Sigmoid colon (tissue), 7 donors: ENCODE results near the gene UNC79. TPM values are rescaled to one million over a fixed set of nuclear protein-coding genes. Genes with fewer than 3 reads are reported as not detected.

Experiments
- DNase-seq: peaks from one replicate; pipeline ENCODE4 v3.0.0-alpha.2; 2019
- H3K27ac ChIP-seq, 4 donors: fragments of 200-600 bp; sonication (generic); one replicate each; pipeline ENCODE4 v1.5.1; 2016 to 2019; ENCODE audit warnings: mild to moderate bottlenecking in 1 of 4
- H3K27me3 ChIP-seq, 3 donors: fragments of 200-600 bp; sonication (generic); one replicate each; pipeline ENCODE4 v1.5.1; 2019; ENCODE audit warnings: mild to moderate bottlenecking in 1 of 3
- H3K36me3 ChIP-seq, 4 donors: fragments of 200-600 bp; sonication (generic); one replicate each; pipeline ENCODE4 v1.5.1; 2016 to 2019
- H3K4me1 ChIP-seq, 4 donors: fragments of 200-600 bp; sonication (generic); one replicate each; pipeline ENCODE4 v1.5.1; 2017 to 2019
- H3K4me3 ChIP-seq, 4 donors: fragments of 200-600 bp; sonication (generic); one replicate each; pipeline ENCODE4 v1.5.1; 2017 to 2019; ENCODE audit warnings: mild to moderate bottlenecking in 2 of 4, moderate library complexity in 1 of 4
- H3K9me3 ChIP-seq, 4 donors: fragments of 200-600 bp in 3 of 4; sonication (generic) in 3 of 4; one replicate each; pipeline versions ENCODE4 v1.5.1 to v1.6.1; 2013 to 2019
- CTCF ChIP-seq, 4 experiments: fragments of 450-650 bp in 3 of 4; fragments of 200-600 bp in 1 of 4; IDR thresholded peaks; one replicate each; pipeline ENCODE4 v1.5.1; 2016 to 2019; ENCODE audit warnings: antibody characterized with exemption in 4 of 4, mild to moderate bottlenecking in 3 of 4, moderate library complexity in 2 of 4
- EP300 ChIP-seq, 4 donors: sonication (generic); formaldehyde crosslinking; IDR thresholded peaks; one replicate each; pipeline ENCODE4 v1.6.1; 2017; ENCODE audit warnings: antibody characterized with exemption in 4 of 4
- POLR2A ChIP-seq, 2 donors: fragments of 450-650 bp; IDR thresholded peaks; one replicate each; pipeline ENCODE4 v1.6.1; 2016; ENCODE audit warnings: antibody characterized with exemption in 2 of 2, mild to moderate bottlenecking in 2 of 2, moderate library complexity in 2 of 2
- POLR2AphosphoS5 ChIP-seq, 4 donors: sonication (generic); formaldehyde crosslinking; IDR thresholded peaks; one replicate each; pipeline ENCODE4 v1.6.1; 2017; ENCODE audit warnings: antibody characterized with exemption in 4 of 4
- WGBS, 2 donors: extraction: QIAGEN DNeasy Blood & Tissue Kit; methylation state at CpG; one replicate each; pipeline ENCODE4 v1.1.7; 2013; 5-methylcytosine and 5-hydroxymethylcytosine counted together
- intact Hi-C: fragments of 100-400 bp; cut with DNase I; formaldehyde crosslinking; loops from one replicate; pipeline ENCODE4 v1.15.1; 2023
- polyA plus RNA-seq, 3 donors: library from polyadenylated mRNA; stranded (reverse); fragments of 200-250 nt; gene quantifications; one replicate each; pipeline ENCODE4 v1.2.3, GENCODE V29; 2013
- total RNA-seq, 4 donors: library from RNA; depleted of rRNA; stranded (reverse); fragments of >200 nt; gene quantifications; one replicate each; pipeline ENCODE4 v1.1.0, GENCODE V29; 2016
- donor health status: healthy with polysubstance abuse.
- donor health status: Bipolar disorder and iron deficiency.
- donor health status: healthy.

UNC79 gene
- total and polyA plus RNA-seq, 7 donors = 0.15 to 1.4 (median 0.81) TPM; not detected in 2

GRCh38 chr14:93725993-93726392, 295.3 kb downstream of the UNC79 start:
- intact Hi-C loops = no loop called here
- no peaks in the 10 kb centered on the region for H3K4me1 ChIP-seq
- H3K27ac ChIP-seq = no peak overlapping the region
- WGBS, 2 donors = 91 to 94% methylated on average over 9 of the region's 9 CpGs
- no peak for TF ChIP-seq CTCF (IDR thresholded peaks at IDR 0.05)
- no peak for TF ChIP-seq EP300 (IDR thresholded peaks at IDR 0.05)
- no peak for TF ChIP-seq POLR2AphosphoS5 (IDR thresholded peaks at IDR 0.05)
- TF ChIP-seq POLR2A (IDR thresholded peaks at IDR 0.05) = no peak
- H3K4me3 ChIP-seq = no peak overlapping the region
- H3K27me3 ChIP-seq = no peaks in the 10 kb centered on the region
- H3K36me3 ChIP-seq = peaks cover 0 to 20% (median 0%) of the 10 kb centered on the region in 4 donors
- no peaks in the 10 kb centered on the region for H3K9me3 ChIP-seq
- no peak for DNase-seq

DNA sequence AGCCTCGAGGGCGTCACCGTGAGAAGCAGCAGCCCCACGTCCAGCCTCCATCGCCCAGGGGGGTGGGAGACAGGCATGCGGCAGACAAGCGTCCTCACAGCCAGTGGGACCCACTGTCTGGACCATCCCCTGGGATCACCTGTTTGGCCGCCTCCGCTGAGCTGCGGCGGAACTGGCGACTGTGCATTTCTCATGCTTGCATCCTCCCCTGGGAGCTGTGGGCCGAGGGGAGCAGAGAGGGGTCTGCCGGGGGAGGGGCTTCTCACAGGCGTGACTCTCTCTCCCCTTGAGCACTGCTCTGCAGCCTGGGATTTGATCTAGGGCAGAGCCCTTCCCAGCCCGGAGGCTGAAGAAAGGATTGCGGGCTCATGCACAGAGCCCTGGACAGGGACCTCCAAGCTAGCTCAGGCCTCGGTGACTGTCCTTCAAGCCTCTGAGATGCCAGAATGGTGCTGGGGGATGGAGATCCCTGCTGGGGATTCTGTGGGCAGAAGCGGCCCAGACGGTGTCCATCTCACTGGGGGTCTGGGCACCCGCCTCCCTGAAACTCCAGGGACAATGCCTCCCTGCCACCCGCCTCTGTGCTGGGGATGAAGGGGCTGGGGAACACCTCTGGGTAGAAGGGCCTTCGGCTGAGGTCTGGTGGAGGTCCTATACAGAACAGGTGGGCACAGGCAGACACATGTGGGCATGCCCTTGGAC, 296.5 kb downstream of the UNC79 start:
- 80 to 85% methylated on average over 23 of the region's 23 CpGs for WGBS, 2 donors
- no peak overlapping the region for H3K27ac ChIP-seq
- H3K9me3 ChIP-seq = no peaks in the 10 kb centered on the region
- no peak overlapping the region for H3K4me3 ChIP-seq
- no peak for TF ChIP-seq CTCF (IDR thresholded peaks at IDR 0.05)
- no peak for TF ChIP-seq EP300 (IDR thresholded peaks at IDR 0.05)
- TF ChIP-seq POLR2A (IDR thresholded peaks at IDR 0.05) = no peak
- no peak for TF ChIP-seq POLR2AphosphoS5 (IDR thresholded peaks at IDR 0.05)
- H3K4me1 ChIP-seq = no peaks in the 10 kb centered on the region
- no peak for DNase-seq
- intact Hi-C loops = no loop called here
- H3K27me3 ChIP-seq = no peaks in the 10 kb centered on the region
- peaks cover 0 to 17% (median 0%) of the 10 kb centered on the region in 4 donors for H3K36me3 ChIP-seq

- H3K4me1 ChIP-seq = no peaks in the 10 kb centered on the region
- intact Hi-C loops = no loop called here
- TF ChIP-seq POLR2A (IDR thresholded peaks at IDR 0.05) = no peak
- TF ChIP-seq POLR2AphosphoS5 (IDR thresholded peaks at IDR 0.05) = no peak
- no peak for TF ChIP-seq CTCF (IDR thresholded peaks at IDR 0.05)
- no peak for TF ChIP-seq EP300 (IDR thresholded peaks at IDR 0.05)
- H3K4me3 ChIP-seq = no peak overlapping the region
- no peaks in the 10 kb centered on the region for H3K27me3 ChIP-seq
- DNase-seq = no peak
- H3K36me3 ChIP-seq = peaks cover 0 to 24% (median 0%) of the 10 kb centered on the region in 4 donors
- WGBS, 2 donors = 86 to 91% methylated on average over 19 of the region's 19 CpGs
- no peak overlapping the region for H3K27ac ChIP-seq
- no peaks in the 10 kb centered on the region for H3K9me3 ChIP-seq
Observed at GRCh38 chr14:93727917-93728650, 297.3 kb downstream of the UNC79 start.

DNA sequence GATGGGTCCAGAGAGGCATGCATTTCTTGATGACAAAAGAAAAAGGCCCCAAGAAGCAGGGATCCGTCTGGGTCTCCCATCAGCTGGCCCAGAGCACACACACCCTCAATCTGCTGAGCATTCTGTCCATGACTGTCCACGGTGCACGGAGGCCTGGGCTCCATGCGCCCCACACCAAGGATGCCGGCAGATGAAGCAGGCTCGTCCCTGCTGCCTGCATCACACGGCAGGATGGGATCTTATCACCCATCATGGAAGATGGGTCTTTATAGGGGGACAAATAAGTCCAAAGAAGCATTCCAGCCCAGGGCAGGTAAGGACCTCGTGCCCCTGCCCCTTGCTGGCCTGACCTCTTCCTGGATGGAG, 297.9 kb downstream of the UNC79 start:
- intact Hi-C loops = no loop called here
- no peak for TF ChIP-seq POLR2A (IDR thresholded peaks at IDR 0.05)
- no peak for TF ChIP-seq EP300 (IDR thresholded peaks at IDR 0.05)
- TF ChIP-seq CTCF (IDR thresholded peaks at IDR 0.05) = no peak
- TF ChIP-seq POLR2AphosphoS5 (IDR thresholded peaks at IDR 0.05) = no peak
- DNase-seq = no peak
- Histone ChIP-seq H3K9me3 (no peaks in the 10 kb centered on the region), H3K27ac (no peak overlapping the region), H3K4me3 (no peak overlapping the region), H3K36me3 (peaks cover 0 to 25% (median 0%) of the 10 kb centered on the region in 4 donors), H3K4me1 (peaks cover 0 to under 1% (median 0%) of the 10 kb centered on the region in 4 donors), H3K27me3 (no peaks in the 10 kb centered on the region)
- WGBS, 2 donors = 80 to 91% methylated on average over 8 of the region's 8 CpGs
